Left ventricle myocardium superior (tissue), 1 donor: ENCODE measurements around the gene TMEM87B. TPM values are rescaled to one million over a fixed set of nuclear protein-coding genes. Genes with fewer than 3 reads are reported as not detected.
"Not testable (repeated sequence)": the region's sequence is repeated elsewhere in the genome, so short reads cannot be mapped to it uniquely, and the experiment has no call there.

Experiments
- ATAC-seq: fragments of 200-7000 bp; cut with Tn5 transposase; one replicate; pipeline ENCODE4 v1.9.1; 2020; ENCODE audit warnings: mild to moderate bottlenecking, moderate library complexity
- DNase-seq: peaks from one replicate; pipeline ENCODE4 v3.0.0-alpha.2; 2020
- intact Hi-C: fragments of 100-400 bp; cut with micrococcal nuclease; formaldehyde crosslinking; loops from one replicate; pipeline ENCODE4 v1.11.0; 2022
- total RNA-seq: library from RNA; stranded (reverse); fragmentation: NEBNext Ultra II Directional; extraction: Animal tissue kit (Norgen Biotek cat#: 25700); gene quantifications from one replicate; pipeline ENCODE4 v1.2.1, GENCODE V29; 2021
- donor health status: DM: no; HTN: yes; CAD: no; lungs with severe emphysema.

Gene TMEM87B
- total RNA-seq, 1 donor from 2014 or later = 4.7 TPM

GRCh38 chr2:112031473-112032223 is 23.4 kb upstream of the TMEM87B start:
- intact Hi-C loops = loop anchor here (10.0 kb wide), 1 partner anchor 57 kb away; no protein-coding TSS in a partner anchor
- DNase-seq (no peak), ATAC-seq (peak; percentile 57)

- intact Hi-C loops = loop anchor here (10.0 kb wide), 1 partner anchor 57 kb away; no protein-coding TSS in a partner anchor
- DNase-seq (no peak), ATAC-seq (peak; percentile 52)
Measured at GRCh38 chr2:112032224-112032586, 22.9 kb upstream of the TMEM87B start.

GRCh38 chr2:112032689-112033465 is 22.2 kb upstream of the TMEM87B start:
- peak; percentile 78 for ATAC-seq
- no peak for DNase-seq
- intact Hi-C loops = loop anchor here (10.0 kb wide), 1 partner anchor 58 kb away; no protein-coding TSS in a partner anchor

GRCh38 chr2:112033600-112033999 is 21.5 kb upstream of the TMEM87B start:
- intact Hi-C loops = loop anchor here (10.0 kb wide), 1 partner anchor 59 kb away; no protein-coding TSS in a partner anchor
- DNase-seq (no peak), ATAC-seq (peak; percentile 23)

- intact Hi-C loops = loop anchor here (10.0 kb wide), 1 partner anchor 60 kb away; no protein-coding TSS in a partner anchor
- ATAC-seq (no peak), DNase-seq (no peak)
Measured at GRCh38 chr2:112034924-112035323, 20.1 kb upstream of the TMEM87B start.

GRCh38 chr2:112035786-112036185 is 19.3 kb upstream of the TMEM87B start:
- no peak for ATAC-seq
- intact Hi-C loops = loop anchor here (10.0 kb wide), 1 partner anchor 61 kb away; no protein-coding TSS in a partner anchor
- DNase-seq = no peak

- intact Hi-C loops = loop anchor here (10.0 kb wide), 1 partner anchor 65 kb away; no protein-coding TSS in a partner anchor
- not testable (repeated sequence) for ATAC-seq, DNase-seq
Measured at GRCh38 chr2:112039556-112039955, 15.5 kb upstream of the TMEM87B start.

- DNase-seq, ATAC-seq, intact Hi-C loops: not testable (repeated sequence)
Measured at GRCh38 chr2:112040066-112040465, 15.0 kb upstream of the TMEM87B start.

- DNase-seq, ATAC-seq, intact Hi-C loops: not testable (repeated sequence)
Measured at GRCh38 chr2:112041460-112041859, 13.6 kb upstream of the TMEM87B start.

GRCh38 chr2:112045446-112046014 is 9.5 kb upstream of the TMEM87B start:
- intact Hi-C loops = no loop called here
- no peak for ATAC-seq
- no peak for DNase-seq

GRCh38 chr2:112046231-112046630 is 8.8 kb upstream of the TMEM87B start:
- ATAC-seq = no peak
- intact Hi-C loops = no loop called here

GRCh38 chr2:112047537-112048235 is 7.4 kb upstream of the TMEM87B start:
- ATAC-seq = peak; percentile 88
- intact Hi-C loops = no loop called here

More at GRCh38 chr2:112046231-112046630, 8.8 kb upstream of the TMEM87B start:
- no peak for DNase-seq

GRCh38 chr2:112048236-112048592 is 6.9 kb upstream of the TMEM87B start:
- DNase-seq (no peak), ATAC-seq (no peak)
- intact Hi-C loops = no loop called here

More at GRCh38 chr2:112047537-112048235, 7.4 kb upstream of the TMEM87B start:
- DNase-seq = no peak

- intact Hi-C loops = no loop called here
- DNase-seq (no peak), ATAC-seq (peak; percentile 77)
Measured at GRCh38 chr2:112048887-112049286, 6.2 kb upstream of the TMEM87B start.

- DNase-seq (no peak), ATAC-seq (no peak)
- intact Hi-C loops = loop anchor here (5.0 kb wide), 1 partner anchor 163 kb away; no protein-coding TSS in a partner anchor
Measured at GRCh38 chr2:112050316-112050715, 4.8 kb upstream of the TMEM87B start.

GRCh38 chr2:112053917-112054846 is 887 bp upstream of the TMEM87B start:
- DNase-seq = peak; percentile 99
- ATAC-seq = peak; percentile 77
- intact Hi-C loops = loop anchor here (5.0 kb wide), 1 partner anchor 167 kb away; no protein-coding TSS in a partner anchor

GRCh38 chr2:112055730-112056625 is 909 bp downstream of the TMEM87B start:
- intact Hi-C loops = no loop called here
- ATAC-seq = peak; percentile 20
- peak; percentile 77 for DNase-seq
